OCI-LY7 (cell line): ENCODE data around the gene ZNF778. TPM values are rescaled to one million over a fixed set of nuclear protein-coding genes. Genes with fewer than 3 reads are reported as not detected.
"Not testable (repeated sequence)": the region's sequence is repeated elsewhere in the genome, so short reads cannot be mapped to it uniquely, and the experiment has no call there.

ENCODE experiments used
- BruUV-seq: library from RNA; stranded (reverse); fragments of 400-500 nt; replicated peaks from 2 replicates; lab custom pipeline; 2021; lab: Mats Ljungman, UMichigan
- CTCF ChIA-PET: fragments of 300-600 bp; sonication (Branson Sonifier 250); formaldehyde crosslinking; loops from one replicate; lab custom pipeline; 2022; ENCODE audit warnings: antibody characterized with exemption; ENCODE audit not compliant: unreplicated experiment; lab: Charles Lee
- POLR2A ChIA-PET: fragments of 300-600 bp; sonication (Branson Sonifier 250); formaldehyde crosslinking; loops from one replicate; lab custom pipeline; 2022; ENCODE audit warnings: antibody characterized with exemption; lab: Charles Lee
- DNase-seq: peaks from one replicate; pipeline ENCODE4 v3.0.0-alpha.2; 2015; ENCODE audit warnings: low spot score
- H2AFZ ChIP-seq: fragments of 200-600 bp; sonication (generic), shearing (Covaris generic); 2 replicates; pipeline ENCODE4 v1.6.1; 2014; ENCODE audit warnings: mild to moderate bottlenecking, antibody characterized with exemption, low read length, moderate library complexity
- H3K27ac ChIP-seq: fragments of 200-600 bp; sonication (generic); 2 replicates; pipeline ENCODE4 v1.5.1; 2014; ENCODE audit warnings: mixed run types, low read depth, mild to moderate bottlenecking, moderate library complexity, low read length, inconsistent platforms; ENCODE audit not compliant: poor library complexity, severe bottlenecking
- H3K36me3 ChIP-seq: fragments of 200-600 bp; sonication (generic); 2 replicates; pipeline ENCODE4 v1.6.1; 2014; ENCODE audit warnings: mild to moderate bottlenecking, antibody characterized with exemption, low read length, moderate library complexity, mixed read lengths; ENCODE audit not compliant: insufficient read depth
- H3K4me1 ChIP-seq: fragments of 200-600 bp; sonication (generic); 2 replicates; pipeline ENCODE4 v1.5.1; 2014; ENCODE audit warnings: mild to moderate bottlenecking, low read length; ENCODE audit not compliant: insufficient read depth, poor library complexity, severe bottlenecking
- H3K4me2 ChIP-seq: fragments of 200-600 bp; sonication (generic); 2 replicates; pipeline ENCODE4 v1.6.1; 2014; ENCODE audit warnings: mild to moderate bottlenecking, low read length
- H3K4me3 ChIP-seq: fragments of 200-600 bp; sonication (generic); 2 replicates; pipeline ENCODE4 v1.5.1; 2014; ENCODE audit warnings: mild to moderate bottlenecking, low read depth, low read length; ENCODE audit not compliant: poor library complexity, severe bottlenecking
- H3K79me2 ChIP-seq: fragments of 200-600 bp; sonication (generic); 2 replicates; pipeline ENCODE4 v1.6.1; 2016; ENCODE audit warnings: low read depth, mild to moderate bottlenecking, low read length, moderate library complexity, mixed read lengths; ENCODE audit not compliant: insufficient read depth
- H3K9me2 ChIP-seq: fragments of 200-600 bp; sonication (generic); 2 replicates; pipeline ENCODE4 v1.6.1; 2016; ENCODE audit warnings: mild to moderate bottlenecking, low read length, mixed read lengths; ENCODE audit not compliant: insufficient read depth
- H3K9me3 ChIP-seq: fragments of 200-600 bp; sonication (generic); 2 replicates; pipeline ENCODE4 v1.6.1; 2014; ENCODE audit warnings: mild to moderate bottlenecking, mixed run types, low read length, mixed read lengths
- H4K20me1 ChIP-seq: fragments of 200-600 bp; sonication (generic); 2 replicates; pipeline ENCODE4 v1.6.1; 2014; ENCODE audit warnings: mild to moderate bottlenecking, antibody characterized with exemption, low read length, moderate library complexity, mixed read lengths; ENCODE audit not compliant: insufficient read depth
- CTCF ChIP-seq: fragments of 200-600 bp; sonication (generic); conservative IDR thresholded peaks from 2 replicates; pipeline ENCODE4 v1.5.1; 2014; ENCODE audit warnings: mild to moderate bottlenecking, antibody characterized with exemption, low read length, moderate library complexity, mixed read lengths
- EZH2phosphoT487 ChIP-seq: fragments of 200-600 bp; sonication (generic); IDR thresholded peaks from 2 replicates; pipeline ENCODE4 v1.6.1; 2018; ENCODE audit warnings: low read depth, borderline replicate concordance, mild to moderate bottlenecking, mixed run types, antibody characterized with exemption, low read length, moderate library complexity, mixed read lengths
- intact Hi-C: fragments of 100-400 bp; cut with micrococcal nuclease; formaldehyde crosslinking; loops from one replicate; pipeline ENCODE4 v1.10.0; 2022; ENCODE audit not compliant: unreplicated experiment
- total RNA-seq, 2 experiments: library from RNA; depleted of rRNA in 1 of 2; stranded (reverse); fragments of >200 nt in 1 of 2; shearing (Covaris generic) in 1 of 2; gene quantifications; 2 replicates each; pipeline ENCODE4 v1.2.3, GENCODE V29; 2014 to 2022

Gene ZNF778
- total RNA-seq, 2 experiments from 2014 or later = 9.4 to 9.9 TPM

- no peak for DNase-seq
- H3K4me3 ChIP-seq = no peak overlapping the region
- no TSS peak for BruUV-seq
- no peaks in the 10 kb centered on the region for H3K79me2 ChIP-seq
- intact Hi-C loops = no loop called here
- no peaks in the 10 kb centered on the region for H3K9me3 ChIP-seq
- no peaks in the 10 kb centered on the region for H3K36me3 ChIP-seq
- ChIA-PET POLR2A (no interaction called here), CTCF (no interaction called here)
- H3K4me2 ChIP-seq = no peak overlapping the region
- no peaks in the 10 kb centered on the region for H4K20me1 ChIP-seq
- TF ChIP-seq CTCF = no peak
- TF ChIP-seq EZH2phosphoT487 = no peak
- H3K27ac ChIP-seq = no peak overlapping the region
- H2AFZ ChIP-seq = no peak overlapping the region
- H3K9me2 ChIP-seq = no peaks in the 10 kb centered on the region
- no peaks in the 10 kb centered on the region for H3K4me1 ChIP-seq
Measured at GRCh38 chr16:89184677-89184932, 32.9 kb upstream of the ZNF778 start.

DNA sequence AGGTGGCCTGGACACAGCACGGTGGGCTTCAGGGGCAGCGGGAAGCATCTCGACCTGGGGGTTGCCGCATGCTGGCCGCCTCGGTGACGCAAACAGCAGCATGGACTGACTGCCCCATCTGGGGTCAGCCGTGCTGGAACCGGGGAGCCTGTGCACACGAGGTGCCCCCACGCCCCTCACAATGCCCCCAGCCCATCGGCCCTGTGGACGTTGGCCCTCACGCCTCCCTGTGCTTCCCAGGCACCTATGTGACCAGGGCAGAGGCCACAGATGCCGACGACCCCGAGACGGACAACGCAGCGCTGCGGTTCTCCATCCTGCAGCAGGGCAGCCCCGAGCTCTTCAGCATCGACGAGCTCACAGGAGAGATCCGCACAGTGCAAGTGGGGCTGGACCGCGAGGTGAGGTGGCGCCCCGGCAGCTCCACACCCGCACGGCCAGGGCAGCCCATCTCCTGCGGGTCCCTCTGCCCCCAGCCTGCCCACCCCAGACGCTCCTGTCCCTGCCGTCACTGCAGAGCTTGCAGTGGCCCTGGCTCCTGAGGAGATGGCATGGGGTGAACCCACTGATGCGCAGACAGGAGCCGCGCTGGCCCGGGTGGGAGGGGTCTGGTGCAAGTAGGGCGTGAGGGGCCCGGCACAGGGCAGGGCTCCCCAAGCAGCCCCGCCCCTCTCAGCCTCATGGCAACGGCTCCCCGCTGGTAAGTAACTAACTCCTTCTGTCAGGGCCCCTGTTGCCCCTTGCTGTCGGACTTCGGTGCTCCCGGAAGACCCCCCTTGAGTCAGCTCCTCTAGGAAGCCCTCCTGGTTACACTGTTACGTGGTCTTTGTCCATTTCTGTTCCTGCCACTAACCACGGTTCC, 32.3 kb upstream of the ZNF778 start:
- POLR2A ChIA-PET = no interaction called here
- no TSS peak for BruUV-seq
- CTCF ChIA-PET = no interaction called here
- Histone ChIP-seq H3K36me3 (no peaks in the 10 kb centered on the region), H3K4me3 (no peak overlapping the region), H2AFZ (no peak overlapping the region), H3K9me2 (no peaks in the 10 kb centered on the region), H4K20me1 (no peaks in the 10 kb centered on the region), H3K9me3 (no peaks in the 10 kb centered on the region), H3K4me1 (no peaks in the 10 kb centered on the region), H3K4me2 (no peak overlapping the region), H3K79me2 (no peaks in the 10 kb centered on the region), H3K27ac (no peak overlapping the region)
- intact Hi-C loops = no loop called here
- DNase-seq = no peak
- TF ChIP-seq EZH2phosphoT487 (no peak), CTCF (no peak)

DNA sequence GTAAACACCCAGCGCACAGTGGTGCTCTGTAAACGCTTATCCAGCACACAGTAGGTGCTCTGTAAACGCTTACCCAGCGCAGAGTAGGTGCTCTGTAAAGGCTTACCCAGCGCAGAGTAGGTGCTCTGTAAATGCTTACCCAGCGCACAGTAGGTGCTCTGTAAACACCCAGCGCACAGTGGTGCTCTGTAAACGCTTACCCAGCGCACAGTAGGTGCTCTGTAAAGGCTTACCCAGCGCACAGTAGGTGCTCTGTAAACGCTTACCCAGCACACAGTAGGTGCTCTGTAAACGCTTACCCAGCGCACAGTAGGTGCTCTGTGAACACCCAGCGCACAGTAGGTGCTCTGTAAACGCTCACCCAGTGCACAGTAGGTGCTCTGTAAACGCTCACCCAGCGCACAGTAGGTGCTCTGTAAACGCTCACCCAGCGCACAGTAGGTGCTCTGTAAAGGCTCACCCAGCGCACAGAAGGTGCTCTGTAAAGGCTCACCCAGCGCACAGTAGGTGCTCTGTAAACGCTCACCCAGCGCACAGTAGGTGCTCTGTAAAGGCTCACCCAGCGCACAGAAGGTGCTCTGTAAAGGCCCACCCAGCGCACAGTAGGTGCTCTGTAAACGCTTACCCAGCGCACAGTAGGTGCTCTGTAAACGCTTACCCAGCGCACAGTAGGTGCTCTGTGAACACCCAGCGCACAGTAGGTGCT, 31.5 kb upstream of the ZNF778 start:
- BruUV-seq, H3K9me2 ChIP-seq, H4K20me1 ChIP-seq, DNase-seq, H3K4me1 ChIP-seq, H3K79me2 ChIP-seq, H2AFZ ChIP-seq, POLR2A ChIA-PET, H3K4me2 ChIP-seq, intact Hi-C loops, H3K9me3 ChIP-seq, H3K27ac ChIP-seq, H3K4me3 ChIP-seq, H3K36me3 ChIP-seq, CTCF ChIA-PET: not testable (repeated sequence)

- H3K4me1 ChIP-seq, intact Hi-C loops, H3K27ac ChIP-seq, H4K20me1 ChIP-seq, BruUV-seq, H3K9me2 ChIP-seq, H2AFZ ChIP-seq, POLR2A ChIA-PET, H3K79me2 ChIP-seq, H3K36me3 ChIP-seq, H3K9me3 ChIP-seq, H3K4me2 ChIP-seq, DNase-seq, CTCF ChIA-PET, H3K4me3 ChIP-seq: not testable (repeated sequence)
Measured at GRCh38 chr16:89186593-89187031, 30.9 kb upstream of the ZNF778 start.
